SIG-M5 treated with dmso at 0.1 percent for 504 hours (cell line): Measurements from ENCODE around the gene PTPRN.
"Not testable (repeated sequence)": the region's sequence is repeated elsewhere in the genome, so short reads cannot be mapped to it uniquely, and the experiment has no call there.

Experiments used
- DNase-seq: peaks from one replicate; lab custom pipeline; 2025; ENCODE audit not compliant: unreplicated experiment; lab: John Stamatoyannopoulos, UW

The PTPRN gene

DNA sequence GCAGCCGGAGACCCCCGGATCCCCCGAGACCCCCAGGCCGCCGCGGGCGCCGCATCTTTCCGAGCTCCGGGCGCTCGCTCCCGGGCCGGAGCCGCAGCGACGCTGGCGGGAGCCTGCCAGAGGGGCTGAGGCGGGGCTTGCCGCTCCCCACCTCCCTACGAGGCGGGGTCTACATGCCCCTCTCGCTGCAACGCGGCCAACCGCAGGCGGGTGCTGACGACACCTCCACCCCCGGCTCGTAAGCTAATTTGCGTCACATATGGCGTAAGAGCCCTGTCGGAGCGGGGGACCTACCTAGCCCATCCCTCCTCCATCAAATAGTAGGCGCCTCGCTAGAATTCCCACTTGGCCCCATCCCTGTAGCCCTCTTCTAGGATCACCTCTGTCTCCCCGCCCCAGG, at the start of gene PTPRN:
PTPRN (minus strand) TSS at position 124 of the 400 bp plus-strand sequence; CDS start at position 55, 69 bp downstream.
- no peak for DNase-seq

DNA sequence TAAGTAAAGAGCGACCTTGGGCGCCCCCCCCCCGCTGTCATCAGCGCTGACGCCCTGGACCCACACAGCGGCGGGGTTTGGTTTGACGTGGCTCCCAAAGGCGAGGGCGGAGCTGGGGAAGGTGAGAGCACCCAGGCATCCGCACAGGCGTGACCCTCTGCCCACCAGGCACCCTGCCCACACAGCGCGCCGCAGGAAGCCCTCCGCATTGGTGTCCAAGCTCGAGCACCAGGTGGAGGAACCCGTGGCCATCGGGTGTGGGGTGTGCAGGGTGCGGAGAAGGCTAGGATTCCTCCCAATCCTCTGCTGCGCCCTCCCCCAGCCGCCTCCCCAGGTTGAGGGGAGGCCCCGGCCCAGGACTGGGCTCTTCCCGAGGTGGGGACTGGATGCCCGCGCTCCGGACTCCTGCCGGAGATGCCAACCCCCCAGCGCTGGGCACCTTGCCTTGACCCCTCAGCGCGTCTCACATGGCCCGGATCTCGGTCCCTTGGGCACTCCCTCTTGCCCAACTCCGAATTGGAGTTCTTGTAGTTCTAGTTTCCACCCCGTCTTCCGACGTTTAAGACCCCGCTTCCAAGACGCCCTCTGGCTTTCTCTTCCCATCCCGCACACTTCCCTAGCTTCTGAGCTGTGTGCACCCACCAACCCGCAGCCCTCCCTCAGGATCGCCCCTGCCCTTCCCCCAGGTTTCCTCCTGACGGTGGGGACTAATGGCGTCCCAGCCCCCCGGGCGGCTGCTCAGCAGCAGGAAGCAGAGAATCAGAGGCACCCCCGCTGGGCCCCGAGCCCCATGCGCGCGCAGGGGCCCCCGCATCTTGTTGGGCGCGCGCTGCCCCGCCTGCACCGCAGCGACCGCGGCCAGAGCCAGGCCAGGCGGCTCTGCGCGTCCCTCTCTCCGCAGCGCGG, 49.2 kb upstream of the PTPRN start:
- DNase-seq: no peak

DNA sequence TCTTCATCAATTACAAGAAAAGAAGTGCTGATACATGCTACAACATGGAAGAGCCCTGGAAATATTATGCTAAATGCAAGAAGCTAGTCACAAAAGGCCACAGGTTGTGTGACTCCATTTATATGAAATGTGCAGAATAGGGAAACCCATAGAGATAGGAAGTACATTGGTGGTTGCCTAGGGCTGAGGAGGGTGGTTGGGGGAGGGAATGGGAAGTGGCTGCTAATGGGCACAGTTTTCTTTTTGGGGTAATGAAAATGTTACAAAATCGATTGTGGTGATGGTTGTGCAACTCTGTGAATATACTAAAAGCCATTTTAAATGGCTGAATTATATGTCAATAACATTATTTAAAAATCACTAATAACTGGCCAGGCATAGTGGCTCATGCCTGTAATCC, 47.6 kb upstream of the PTPRN start:
- peak; percentile 96 for DNase-seq

DNA sequence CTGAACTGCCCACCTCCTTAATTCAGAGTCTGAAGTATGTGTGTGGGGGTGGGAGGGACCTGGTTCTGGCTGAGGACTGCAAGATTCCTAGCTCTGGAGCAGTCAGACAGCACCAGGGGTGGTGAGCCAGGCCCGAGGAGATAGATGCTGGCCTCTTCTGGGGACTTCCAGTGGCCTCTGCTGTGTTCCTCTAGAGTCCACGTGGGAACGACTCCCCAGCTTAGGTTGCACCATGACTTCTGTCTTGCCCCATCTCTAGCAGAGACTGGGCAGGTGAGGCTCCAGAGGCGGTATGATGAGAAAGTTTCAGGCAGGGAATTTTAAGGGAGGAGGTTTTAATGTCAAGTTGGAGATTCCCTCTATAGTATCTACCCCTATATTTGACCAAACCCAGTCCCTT, 45.4 kb upstream of the PTPRN start:
- DNase-seq: no peak

GRCh38 chr2:219353129-219353528, 43.9 kb upstream of the PTPRN start:
- no peak for DNase-seq

GRCh38 chr2:219352448-219353023, 43.3 kb upstream of the PTPRN start:
- DNase-seq: peak; percentile 64

- no peak for DNase-seq
These were observed 41.6 kb upstream of the PTPRN start for GRCh38 chr2:219350710-219351221.

GRCh38 chr2:219350215-219350614, 41.0 kb upstream of the PTPRN start:
- DNase-seq: no peak

DNA sequence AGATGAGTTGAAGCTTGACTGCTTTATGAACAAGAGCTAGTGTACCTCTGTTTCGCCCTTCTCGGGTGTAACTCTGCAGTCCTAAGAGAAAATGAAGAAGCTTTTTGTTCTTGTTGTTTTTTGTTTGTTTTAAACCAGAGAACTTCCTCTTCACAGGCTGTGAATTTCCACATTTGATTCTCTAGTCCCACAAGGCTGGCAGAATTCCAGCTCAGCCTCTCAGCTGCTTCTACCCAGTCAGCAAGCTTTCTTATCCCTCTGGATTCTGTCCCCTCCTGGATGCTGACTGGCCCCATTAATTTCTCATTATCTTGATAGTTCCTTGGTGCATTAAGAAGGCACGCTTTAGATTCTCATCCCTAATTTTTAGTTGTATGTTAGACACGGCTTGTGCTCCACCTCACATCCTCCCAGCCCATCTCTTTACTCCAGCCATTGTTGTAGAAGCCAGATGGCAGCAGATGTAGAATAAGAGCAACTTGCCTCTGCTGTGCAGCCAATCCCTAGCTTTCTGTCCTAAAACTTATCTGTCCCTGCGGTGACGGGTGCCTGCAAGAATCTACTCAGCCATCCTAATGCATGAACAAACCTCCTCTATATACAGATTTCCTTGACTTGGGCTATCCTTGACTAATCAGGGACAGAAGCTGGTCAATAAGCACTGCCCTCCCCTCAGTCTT, 35.7 kb upstream of the PTPRN start:
- DNase-seq: no peak

DNA sequence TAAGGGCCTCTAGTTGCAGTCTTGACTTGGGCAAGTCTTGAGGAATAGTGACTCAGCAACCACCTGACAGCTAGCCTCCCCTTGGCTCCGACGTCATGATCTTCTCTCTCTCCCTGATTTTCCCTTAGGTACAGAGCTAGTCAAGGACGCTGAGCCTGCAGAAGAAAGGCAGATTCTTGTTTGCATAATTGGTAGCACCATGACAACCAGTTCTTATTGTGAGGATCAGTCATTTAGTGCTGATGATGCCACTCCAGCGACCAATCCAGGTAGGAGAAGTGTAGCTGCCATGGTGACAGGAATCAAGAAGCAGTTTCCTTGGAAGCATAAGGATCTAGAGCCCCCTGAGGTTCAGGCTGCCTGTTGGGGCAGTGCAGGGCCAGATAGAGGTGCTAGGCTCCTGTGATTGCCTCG, 26.2 kb upstream of the PTPRN start:
- DNase-seq: no peak

GRCh38 chr2:219334076-219334475, 24.9 kb upstream of the PTPRN start:
- no peak for DNase-seq

- DNase-seq: no peak
These were observed 23.3 kb upstream of the PTPRN start, which contains the start of gene RESP18 for GRCh38 chr2:219332542-219332941. RESP18 (minus strand) TSS chr2:219332744.

DNA sequence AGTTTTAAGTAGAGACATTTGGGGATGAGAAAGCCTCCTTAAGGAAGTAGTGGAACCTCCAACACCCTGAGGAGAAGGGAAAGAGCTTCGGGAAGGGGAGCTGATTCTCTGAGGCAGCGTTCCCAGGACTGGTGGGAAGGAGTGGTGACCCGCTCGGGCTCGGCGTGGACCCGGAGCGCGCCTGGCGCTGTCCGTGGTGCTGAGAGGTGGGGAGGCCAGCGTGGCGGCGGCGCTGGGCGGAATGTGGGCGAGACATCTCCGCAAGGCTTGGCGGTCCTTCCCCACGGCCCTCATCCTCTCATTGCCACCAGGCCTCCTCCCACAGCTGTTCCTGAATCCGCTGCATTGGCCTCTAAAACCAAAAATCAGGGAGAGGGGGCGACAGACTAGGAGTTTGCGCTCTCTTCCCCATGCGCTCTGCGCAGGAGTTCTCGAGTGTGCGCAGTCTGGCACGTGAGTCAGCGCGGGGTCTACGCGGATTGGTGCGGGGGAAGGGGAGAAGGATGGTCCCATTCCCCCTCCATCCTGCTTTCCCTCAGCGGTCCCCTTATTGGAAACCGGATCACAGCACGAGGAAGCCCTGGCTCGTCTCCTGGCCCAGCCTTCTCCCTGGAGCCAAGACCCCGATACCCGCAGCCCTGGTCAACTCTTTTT, 22.5 kb upstream of the PTPRN start:
- DNase-seq: no peak

- DNase-seq: no peak
These were observed 18.5 kb upstream of the PTPRN start for GRCh38 chr2:219327719-219328118.

DNA sequence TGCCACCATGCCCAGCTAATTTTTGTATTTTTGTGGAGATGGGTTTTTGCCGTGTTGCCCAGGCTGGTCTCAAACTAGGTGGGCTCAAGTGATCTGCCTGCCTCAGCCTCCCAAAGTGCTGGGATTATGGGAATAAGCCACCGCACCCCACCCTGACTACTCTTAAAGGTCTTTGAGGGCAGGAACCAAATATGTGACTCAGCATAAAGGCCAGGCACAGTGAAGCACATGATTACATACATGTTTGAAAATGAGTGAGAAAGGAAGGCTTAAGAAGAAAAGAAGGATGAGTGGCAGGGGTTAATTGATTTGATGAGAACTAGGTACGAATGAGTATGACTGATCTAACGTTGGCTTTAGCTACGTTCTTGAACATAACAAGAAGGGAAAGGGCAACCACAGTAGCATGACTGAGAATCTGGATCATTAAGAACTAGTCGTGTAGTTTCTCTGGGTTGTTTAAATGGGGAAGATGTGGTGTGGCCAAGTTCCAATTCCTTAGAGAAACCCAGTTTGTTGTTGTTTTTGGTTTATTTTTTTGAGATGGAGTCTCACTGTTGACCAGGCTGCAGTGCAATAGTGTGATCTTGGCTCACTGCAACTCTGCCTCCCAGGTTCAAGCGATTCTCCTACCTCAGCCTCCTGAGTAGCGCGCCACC, 16.6 kb upstream of the PTPRN start:
- DNase-seq: no peak

GRCh38 chr2:219325136-219325535, 15.9 kb upstream of the PTPRN start:
- no peak for DNase-seq

- DNase-seq: no peak
These were observed 14.2 kb upstream of the PTPRN start for GRCh38 chr2:219323434-219323833.

GRCh38 chr2:219314804-219315468, 5.7 kb upstream of the PTPRN start:
- no peak for DNase-seq

DNA sequence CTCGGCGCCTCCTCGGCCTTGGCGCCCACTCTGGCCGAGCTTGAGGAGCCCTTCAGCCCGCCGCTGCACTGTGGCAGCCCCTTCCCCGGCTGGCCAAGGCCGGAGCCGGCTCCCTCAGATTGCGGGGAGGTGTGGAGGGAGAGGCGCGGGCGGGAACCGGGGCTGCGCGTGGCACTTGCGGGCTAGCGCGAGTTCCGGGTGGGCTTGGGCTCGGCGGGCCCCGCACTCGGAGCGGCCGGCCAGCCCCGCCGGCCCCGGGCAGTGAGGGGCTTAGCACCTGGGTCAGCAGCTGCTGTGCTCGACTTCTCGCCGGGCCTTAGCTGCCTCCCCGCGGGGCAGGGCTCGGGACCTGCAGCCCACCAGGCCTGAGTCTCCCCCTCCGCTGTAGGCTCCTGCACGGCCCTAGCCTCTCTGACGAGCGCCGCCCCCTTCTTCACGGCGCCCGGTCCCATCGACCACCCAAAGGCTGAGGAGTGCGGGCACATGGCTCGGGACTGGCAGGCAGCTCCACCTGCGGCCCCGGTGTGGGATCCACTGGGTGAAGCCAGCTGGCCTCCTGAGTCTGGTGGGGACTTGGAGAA, 3.6 kb upstream of the PTPRN start:
- DNase-seq: not testable (repeated sequence)
